Duodenal mucosa (tissue), 2 donors: ENCODE results near the gene CASP12.

Experiments
- H3K27ac ChIP-seq: one replicate; pipeline ENCODE4 v1.7.0; 2013; ENCODE audit warnings: low read depth, low read length
- H3K27me3 ChIP-seq, 2 donors: one replicate each; pipeline ENCODE4 v1.7.0; 2013; ENCODE audit warnings: low read length in 2 of 2, control low read depth in 1 of 2; ENCODE audit not compliant: insufficient read depth in 2 of 2, control insufficient read depth in 1 of 2
- H3K36me3 ChIP-seq, 2 donors: one replicate each; pipeline ENCODE4 v1.7.0; 2013; ENCODE audit warnings: low read length in 2 of 2, control low read depth in 1 of 2; ENCODE audit not compliant: insufficient read depth in 2 of 2, control insufficient read depth in 1 of 2
- H3K4me1 ChIP-seq, 2 donors: one replicate each; pipeline ENCODE4 v1.7.0; 2013; ENCODE audit warnings: low read length in 2 of 2, control low read depth in 1 of 2; ENCODE audit not compliant: insufficient read depth in 2 of 2, control insufficient read depth in 1 of 2
- H3K4me3 ChIP-seq, 2 donors: one replicate each; pipeline ENCODE4 v1.7.0; 2013; ENCODE audit warnings: low read length in 2 of 2, low read depth in 1 of 2
- H3K9ac ChIP-seq, 2 donors: one replicate each; pipeline ENCODE4 v1.7.0; 2013; ENCODE audit warnings: low read length in 2 of 2, low read depth in 1 of 2
- H3K9me3 ChIP-seq, 2 donors: one replicate each; pipeline ENCODE4 v1.7.0; 2013; ENCODE audit warnings: low read length in 2 of 2, control low read depth in 1 of 2; ENCODE audit not compliant: control insufficient read depth in 1 of 2

The CASP12 gene

GRCh38 chr11:104866815-104867214, 31.4 kb downstream of the CASP12 start:
- Histone ChIP-seq H3K36me3 (no peaks in the 10 kb centered on the region), H3K27ac (no peak overlapping the region), H3K4me1 (no peaks in the 10 kb centered on the region), H3K9ac (no peak overlapping the region), H3K27me3 (no peaks in the 10 kb centered on the region), H3K4me3 (no peak overlapping the region), H3K9me3 (no peaks in the 10 kb centered on the region)

- Histone ChIP-seq H3K9ac (no peak overlapping the region), H3K4me3 (no peak overlapping the region), H3K4me1 (no peaks in the 10 kb centered on the region), H3K9me3 (no peaks in the 10 kb centered on the region), H3K27me3 (no peaks in the 10 kb centered on the region), H3K36me3 (no peaks in the 10 kb centered on the region), H3K27ac (no peak overlapping the region)
Observed at GRCh38 chr11:104858882-104859775, 39.1 kb downstream of the CASP12 start.

- Histone ChIP-seq H3K9ac (no peak overlapping the region), H3K4me3 (no peak overlapping the region), H3K9me3 (no peaks in the 10 kb centered on the region), H3K27ac (no peak overlapping the region), H3K4me1 (no peaks in the 10 kb centered on the region), H3K36me3 (no peaks in the 10 kb centered on the region), H3K27me3 (no peaks in the 10 kb centered on the region)
Observed at GRCh38 chr11:104856607-104857006, 41.7 kb downstream of the CASP12 start.

- no peak overlapping the region for H3K4me3 ChIP-seq
- no peak overlapping the region for H3K27ac ChIP-seq
- H3K4me1 ChIP-seq = no peaks in the 10 kb centered on the region
- H3K9me3 ChIP-seq = no peaks in the 10 kb centered on the region
- H3K9ac ChIP-seq = no peak overlapping the region
- no peaks in the 10 kb centered on the region for H3K36me3 ChIP-seq
- no peaks in the 10 kb centered on the region for H3K27me3 ChIP-seq
Observed at GRCh38 chr11:104855965-104856364, 42.3 kb downstream of the CASP12 start.

- no peaks in the 10 kb centered on the region for H3K27me3 ChIP-seq
- H3K36me3 ChIP-seq = no peaks in the 10 kb centered on the region
- H3K9me3 ChIP-seq = no peaks in the 10 kb centered on the region
- H3K27ac ChIP-seq = no peak overlapping the region
- H3K9ac ChIP-seq = no peak overlapping the region
- H3K4me1 ChIP-seq = no peaks in the 10 kb centered on the region
- H3K4me3 ChIP-seq = no peak overlapping the region
Observed at GRCh38 chr11:104853276-104853675, 45.0 kb downstream of the CASP12 start.

GRCh38 chr11:104852811-104853210, 45.4 kb downstream of the CASP12 start:
- H3K9me3 ChIP-seq = no peaks in the 10 kb centered on the region
- H3K4me3 ChIP-seq = no peak overlapping the region
- no peaks in the 10 kb centered on the region for H3K4me1 ChIP-seq
- no peaks in the 10 kb centered on the region for H3K36me3 ChIP-seq
- H3K27ac ChIP-seq = no peak overlapping the region
- no peaks in the 10 kb centered on the region for H3K27me3 ChIP-seq
- no peak overlapping the region for H3K9ac ChIP-seq

GRCh38 chr11:104846216-104846615, 52.0 kb downstream of the CASP12 start:
- Histone ChIP-seq H3K4me1 (no peaks in the 10 kb centered on the region), H3K9ac (no peak overlapping the region), H3K4me3 (no peak overlapping the region), H3K9me3 (no peaks in the 10 kb centered on the region), H3K27me3 (no peaks in the 10 kb centered on the region), H3K27ac (no peak overlapping the region), H3K36me3 (no peaks in the 10 kb centered on the region)

- H3K27ac ChIP-seq = no peak overlapping the region
- no peaks in the 10 kb centered on the region for H3K9me3 ChIP-seq
- H3K9ac ChIP-seq = no peak overlapping the region
- no peaks in the 10 kb centered on the region for H3K36me3 ChIP-seq
- H3K4me3 ChIP-seq = no peak overlapping the region
- H3K27me3 ChIP-seq = no peaks in the 10 kb centered on the region
- H3K4me1 ChIP-seq = no peaks in the 10 kb centered on the region
Observed at GRCh38 chr11:104844451-104844850, 53.8 kb downstream of the CASP12 start.

- no peak overlapping the region for H3K27ac ChIP-seq
- H3K9ac ChIP-seq = no peak overlapping the region
- no peaks in the 10 kb centered on the region for H3K4me1 ChIP-seq
- H3K36me3 ChIP-seq = no peaks in the 10 kb centered on the region
- no peaks in the 10 kb centered on the region for H3K27me3 ChIP-seq
- no peak overlapping the region for H3K4me3 ChIP-seq
- H3K9me3 ChIP-seq = peaks cover 4 to 5% of the 10 kb centered on the region in 2 donors
Observed at GRCh38 chr11:104843150-104843836, 55.0 kb downstream of the CASP12 start.

- H3K9ac ChIP-seq = no peak overlapping the region
- H3K9me3 ChIP-seq = peaks cover 4 to 6% of the 10 kb centered on the region in 2 donors
- H3K4me3 ChIP-seq = no peak overlapping the region
- H3K27me3 ChIP-seq = no peaks in the 10 kb centered on the region
- no peak overlapping the region for H3K27ac ChIP-seq
- no peaks in the 10 kb centered on the region for H3K36me3 ChIP-seq
- H3K4me1 ChIP-seq = no peaks in the 10 kb centered on the region
Observed at GRCh38 chr11:104841973-104842525, 56.2 kb downstream of the CASP12 start.
